ENCODE data around the gene ALKBH2.

ALKBH2 gene

DNA sequence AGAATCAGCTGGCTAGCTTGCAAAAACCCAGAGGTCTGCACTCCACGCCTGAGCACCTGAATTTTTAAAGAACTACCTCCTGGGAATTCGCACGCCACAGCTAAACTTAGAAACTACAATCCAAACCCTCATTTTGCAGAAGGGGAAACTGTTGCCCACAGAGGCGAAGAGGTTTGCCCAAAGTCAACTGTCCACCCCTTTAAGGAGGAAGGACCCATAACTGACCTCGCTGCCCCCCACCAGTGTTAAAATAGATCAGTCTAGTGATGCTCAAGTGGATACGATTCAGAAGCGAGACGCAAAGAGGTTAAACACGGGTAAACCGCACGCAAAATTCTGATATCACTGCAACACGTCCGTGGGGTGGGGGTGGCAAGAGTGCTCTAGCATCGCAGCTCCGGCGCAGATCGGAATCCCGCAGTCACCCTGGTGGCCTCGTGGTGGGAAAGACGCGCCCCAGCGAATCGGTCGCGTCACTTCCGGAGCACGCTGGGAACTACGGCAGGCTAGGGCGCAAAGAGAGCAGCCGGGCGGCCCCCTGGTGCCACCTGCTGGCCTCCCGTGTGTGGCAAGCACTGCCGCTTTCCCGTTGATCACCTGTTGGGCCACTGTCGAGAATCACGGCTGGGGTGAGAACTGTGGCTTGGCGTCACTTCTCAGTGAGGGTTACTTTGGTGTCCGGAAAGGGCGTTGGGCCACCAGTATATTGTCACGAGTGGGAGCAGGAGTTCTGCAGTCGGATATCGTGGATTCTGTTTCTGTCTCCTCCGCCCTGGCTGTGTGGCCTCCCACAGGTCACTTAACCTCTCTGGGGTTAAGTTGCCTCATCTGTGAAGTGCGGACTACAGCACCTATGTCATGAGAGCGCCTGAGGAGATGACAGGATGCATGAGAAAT, at the start of gene ALKBH2:
TSS of gene ALKBH2 (minus strand) at position 451 of the 897 bp plus-strand sequence. CDS start 686 bp downstream, outside the sequence.
- peak; percentile 91 for DNase-seq (ENCODE audit: low read depth)

DNA sequence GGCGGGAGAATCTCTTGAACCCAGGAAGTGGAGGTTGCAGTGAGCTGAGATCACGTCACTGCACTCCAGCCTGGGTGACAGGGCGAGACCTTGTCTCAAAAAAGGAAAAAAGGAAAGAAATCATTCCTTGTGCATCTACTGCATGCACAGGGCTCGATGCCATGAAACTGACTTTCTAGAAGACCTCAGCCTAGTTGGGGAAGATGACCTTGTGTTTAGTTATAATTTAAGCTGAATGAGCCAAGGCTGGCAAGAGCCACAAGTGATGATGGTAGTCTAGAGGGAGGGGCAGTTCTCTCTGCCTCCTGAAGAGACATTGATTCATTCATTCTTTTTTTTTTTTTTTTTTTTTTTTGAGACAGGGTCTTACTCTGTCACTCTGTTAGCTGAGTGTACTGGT, 47.3 kb upstream of the ALKBH2 start:
- no peak for DNase-seq (ENCODE audit: low read depth)

- no peak for DNase-seq (ENCODE audit: low read depth)
These were observed 46.5 kb upstream of the ALKBH2 start for GRCh38 chr12:109139791-109140190.

DNA sequence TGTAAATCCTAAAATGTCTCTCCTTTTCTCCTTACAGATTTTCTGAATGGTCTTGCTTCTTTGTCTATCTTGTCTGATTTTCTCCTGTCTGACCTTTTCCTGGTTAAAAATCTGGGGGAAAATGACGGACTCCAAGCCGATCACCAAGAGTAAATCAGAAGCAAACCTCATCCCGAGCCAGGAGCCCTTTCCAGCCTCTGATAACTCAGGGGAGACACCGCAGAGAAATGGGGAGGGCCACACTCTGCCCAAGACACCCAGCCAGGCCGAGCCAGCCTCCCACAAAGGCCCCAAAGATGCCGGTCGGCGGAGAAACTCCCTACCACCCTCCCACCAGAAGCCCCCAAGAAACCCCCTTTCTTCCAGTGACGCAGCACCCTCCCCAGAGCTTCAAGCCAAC, 46.1 kb upstream of the ALKBH2 start:
- no peak for DNase-seq (ENCODE audit: low read depth)

GRCh38 chr12:109137055-109137454, 43.8 kb upstream of the ALKBH2 start:
- no peak for DNase-seq (ENCODE audit: low read depth)

- no peak for DNase-seq (ENCODE audit: low read depth)
These were observed 41.1 kb upstream of the ALKBH2 start for GRCh38 chr12:109134186-109134917.

GRCh38 chr12:109131154-109132050, 38.1 kb upstream of the ALKBH2 start:
- no peak for DNase-seq (ENCODE audit: low read depth)

GRCh38 chr12:109130297-109131153, 37.3 kb upstream of the ALKBH2 start:
- DNase-seq (ENCODE audit: low read depth) = no peak

- no peak for DNase-seq (ENCODE audit: low read depth)
These were observed 34.4 kb upstream of the ALKBH2 start for GRCh38 chr12:109127533-109128242.

DNA sequence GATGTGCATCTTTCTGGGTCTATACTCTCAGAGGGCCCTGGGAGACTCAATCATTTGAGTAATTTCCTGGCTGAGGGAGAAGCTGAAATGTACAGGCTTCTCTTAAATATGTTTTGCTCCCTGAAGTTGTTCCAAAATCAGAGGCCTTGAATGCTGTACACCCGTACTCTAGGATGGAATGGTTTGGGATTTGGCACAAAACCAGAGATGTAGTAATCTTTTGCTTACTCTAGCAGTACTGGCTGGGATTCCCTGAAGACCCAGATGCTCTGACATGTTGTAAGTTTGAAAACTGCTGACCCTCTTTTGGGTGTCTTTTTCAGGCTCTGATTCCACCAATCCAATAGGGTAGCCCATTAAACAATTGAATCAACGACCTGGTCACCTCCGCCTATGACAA, 33.5 kb upstream of the ALKBH2 start:
- no peak for DNase-seq (ENCODE audit: low read depth)

GRCh38 chr12:109125791-109126190, 32.5 kb upstream of the ALKBH2 start:
- no peak for DNase-seq (ENCODE audit: low read depth)

GRCh38 chr12:109124878-109125648, 31.8 kb upstream of the ALKBH2 start:
- DNase-seq (ENCODE audit: low read depth) = no peak

- no peak for DNase-seq (ENCODE audit: low read depth)
These were observed 28.1 kb upstream of the ALKBH2 start for GRCh38 chr12:109121346-109121880.

DNA sequence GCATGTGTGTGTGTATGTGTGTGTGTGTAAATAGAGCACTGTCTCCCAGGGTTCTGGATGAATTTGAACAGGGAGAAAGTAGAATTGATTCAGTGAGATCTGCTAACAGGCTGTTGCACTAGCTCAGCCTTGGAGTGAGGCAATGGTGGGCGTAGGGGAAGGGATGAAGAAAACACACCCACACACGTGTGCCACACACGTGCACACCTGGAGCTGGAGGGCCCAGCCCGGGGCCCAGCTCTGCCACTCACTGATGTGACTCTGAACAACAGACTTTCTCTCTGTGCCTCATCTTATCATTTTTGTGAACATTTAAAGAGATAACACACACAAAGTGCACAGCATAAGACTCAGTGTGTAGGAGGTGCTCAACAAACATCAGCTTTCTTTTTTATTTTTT, 27.3 kb upstream of the ALKBH2 start:
- no peak for DNase-seq (ENCODE audit: low read depth)

GRCh38 chr12:109120095-109120494, 26.8 kb upstream of the ALKBH2 start:
- no peak for DNase-seq (ENCODE audit: low read depth)

GRCh38 chr12:109116611-109116949, 23.3 kb upstream of the ALKBH2 start:
- no peak for DNase-seq (ENCODE audit: low read depth)

DNA sequence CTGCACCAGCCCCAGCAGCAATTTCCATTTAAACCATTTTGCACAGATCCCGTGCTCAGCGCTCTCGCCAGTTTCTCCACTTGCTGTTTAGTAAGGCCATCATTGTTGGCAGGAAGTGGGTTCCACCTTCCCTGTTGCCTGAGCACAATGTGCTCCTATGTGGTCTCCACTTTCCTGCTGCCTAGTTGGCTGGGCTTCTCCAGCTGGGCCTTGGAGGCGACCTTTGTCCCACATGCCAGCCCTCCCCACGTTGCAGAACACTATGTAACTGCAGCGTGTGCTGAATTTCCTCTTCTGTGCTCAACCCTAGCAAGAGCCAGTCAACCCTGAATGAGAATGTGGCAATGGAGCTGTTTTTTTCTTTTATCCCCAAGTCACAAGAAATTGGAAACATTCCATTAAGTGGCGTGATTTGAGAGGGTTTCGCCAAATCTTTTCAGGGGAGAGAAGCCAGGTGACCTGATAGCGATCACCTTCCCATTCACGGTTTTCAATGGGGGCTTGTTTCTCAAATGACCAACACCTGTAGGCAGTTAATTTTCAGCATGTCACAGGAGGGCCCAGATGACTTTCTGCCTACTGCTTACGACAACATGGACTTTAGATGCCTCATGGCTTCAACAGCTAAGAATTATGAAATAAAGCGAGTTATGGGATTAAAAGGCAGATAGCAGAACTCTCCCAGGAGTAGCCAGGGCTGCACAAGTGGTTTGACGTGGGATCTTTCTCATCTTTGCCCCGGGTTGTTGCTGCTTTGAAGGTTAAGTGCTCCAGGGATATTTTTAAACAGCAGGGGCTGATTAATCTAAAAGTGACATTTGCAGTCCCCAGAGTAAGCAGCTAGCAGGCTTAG, 22.7 kb upstream of the ALKBH2 start, which contains the start of gene ACACB:
TSS of gene ACACB (plus strand) at position 830 of the 853 bp plus-strand sequence. CDS start 22,819 bp downstream, outside the sequence.
- DNase-seq (ENCODE audit: low read depth) = no peak

DNA sequence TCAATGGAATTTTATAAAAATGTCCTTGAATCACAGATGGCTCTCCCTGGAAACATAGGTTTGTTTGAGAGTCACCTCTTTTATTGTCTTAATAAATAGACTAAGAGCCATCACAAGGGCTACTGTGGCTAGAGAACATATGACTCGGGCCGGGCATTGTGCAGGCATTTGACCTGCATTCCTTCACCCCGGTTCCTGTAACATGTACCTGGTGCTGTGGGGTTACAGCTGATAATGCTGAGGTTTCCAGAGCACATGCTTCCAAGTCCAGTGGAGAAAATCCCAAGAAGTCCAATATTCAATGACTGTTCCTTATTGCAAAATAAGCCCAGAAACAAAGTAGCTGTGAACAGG, 22.1 kb upstream of the ALKBH2 start:
- DNase-seq (ENCODE audit: low read depth) = no peak

DNA sequence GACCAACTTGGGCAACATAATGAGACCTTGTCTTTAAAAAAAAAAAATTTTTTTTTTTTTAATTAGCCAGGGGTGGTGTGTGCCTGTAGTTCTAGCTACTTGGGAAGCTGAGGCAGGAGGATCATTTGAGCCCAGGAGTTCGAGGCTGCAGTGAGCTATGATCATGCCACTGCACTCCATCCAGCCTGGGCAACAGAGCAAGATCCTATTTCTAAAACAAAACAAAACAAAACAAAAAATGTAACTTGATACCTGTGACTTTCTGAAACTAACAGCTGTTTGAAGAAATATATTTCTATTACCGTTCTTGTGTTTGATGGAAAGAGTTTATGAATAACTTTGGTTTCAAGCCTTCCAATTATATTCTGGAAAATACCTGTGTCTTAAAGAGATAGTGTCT, 21.4 kb upstream of the ALKBH2 start:
- no peak for DNase-seq (ENCODE audit: low read depth)

Data from activated T-helper 1 cell treated with Interleukin-2 at 50 U/mL for 16 hours (primary cell).